HepG2 (cell line): ENCODE data around the gene SNAI3. TPM values are rescaled to one million over a fixed set of nuclear protein-coding genes. Genes with fewer than 3 reads are reported as not detected.

Experiments used
- EED ChIP-seq: sonication (generic); formaldehyde crosslinking; IDR thresholded peaks from 2 replicates; pipeline ENCODE4 v1.5.0; 2020; ENCODE audit warnings: mild to moderate bottlenecking, missing genetic modification reagents
- GABPB1 ChIP-seq: IDR thresholded peaks from 2 replicates; pipeline ENCODE4 v1.6.1; 2016; ENCODE audit warnings: mild to moderate bottlenecking, missing genetic modification reagents, moderate library complexity, missing compliant biosample characterization
- HOMEZ ChIP-seq: IDR thresholded peaks from 2 replicates; pipeline ENCODE4 v1.6.1; 2016; ENCODE audit warnings: low read depth
- IRF9 ChIP-seq: sonication (generic); formaldehyde crosslinking; IDR thresholded peaks from 2 replicates; pipeline ENCODE4 v1.8.0; 2022; ENCODE audit warnings: missing genetic modification reagents, mild to moderate bottlenecking, borderline replicate concordance
- KIAA2018 ChIP-seq: sonication (generic); formaldehyde crosslinking; IDR thresholded peaks from 2 replicates; pipeline ENCODE4 v1.5.0; 2020; ENCODE audit warnings: mild to moderate bottlenecking, missing genetic modification reagents, borderline replicate concordance
- KLF6 ChIP-seq: IDR thresholded peaks from 2 replicates; pipeline ENCODE4 v1.8.0; 2016; ENCODE audit warnings: missing biosample characterization, missing genetic modification reagents
- SAFB2 ChIP-seq: sonication (generic); formaldehyde crosslinking; IDR thresholded peaks from 2 replicates; pipeline ENCODE4 v1.5.1; 2020; ENCODE audit warnings: missing genetic modification reagents, low read depth, mild to moderate bottlenecking, borderline replicate concordance
- SNRNP70 ChIP-seq: fragments of 200-400 bp; formaldehyde crosslinking; IDR thresholded peaks from 2 replicates; pipeline ENCODE4 v1.6.1; 2017; ENCODE audit warnings: mild to moderate bottlenecking, low read depth, low read length, moderate library complexity
- SP4 ChIP-seq: sonication (generic); formaldehyde crosslinking; IDR thresholded peaks from 2 replicates; pipeline ENCODE4 v1.8.1; 2023; ENCODE audit warnings: mild to moderate bottlenecking, missing genetic modification reagents
- SPEN ChIP-seq: sonication (generic); formaldehyde crosslinking; IDR thresholded peaks from 2 replicates; pipeline ENCODE4 v1.5.1; 2020; ENCODE audit warnings: low read depth, mild to moderate bottlenecking, missing genetic modification reagents
- ZMYM3 ChIP-seq: sonication (generic); formaldehyde crosslinking; IDR thresholded peaks from 2 replicates; pipeline ENCODE4 v1.5.1; 2020; ENCODE audit warnings: mild to moderate bottlenecking, missing genetic modification reagents
- ZNF609 ChIP-seq: sonication (generic); formaldehyde crosslinking; IDR thresholded peaks from 2 replicates; pipeline ENCODE4 v1.4.0; 2020; ENCODE audit warnings: mild to moderate bottlenecking, missing genetic modification reagents, borderline replicate concordance
- polyA plus RNA-seq, 8 experiments: library from polyadenylated mRNA; depleted of rRNA in 3 of 8; stranded (reverse) in 7 of 8; unstranded in 1 of 8; fragments of >200 nt; fragmentation: Illumina TruSeq in 4 of 8; extraction: Trizol in 4 of 8; gene quantifications; 2 replicates each; pipeline versions ENCODE4 v1.2.1 to v1.2.3, GENCODE V29; 2011 to 2016; ENCODE audit warnings: low read depth in 4 of 8, missing spikeins in 1 of 8, mixed read lengths in 1 of 8; ENCODE audit not compliant: insufficient read depth in 1 of 8
- total RNA-seq, 5 experiments: library from RNA; depleted of rRNA; stranded (reverse); fragments of >200 nt; fragmentation: Illumina TruSeq; extraction: Trizol; gene quantifications; 2 replicates each; pipeline ENCODE4 v1.2.3, GENCODE V29; 2016; ENCODE audit warnings: low read depth in 1 of 5

The SNAI3 gene
- total and polyA plus RNA-seq, 2 of the 13 experiments (the other 11 are each of a cell fraction or from before 2014, with no cell fraction given): 0.09 to 0.18 TPM

- TF ChIP-seq KIAA2018 (CRISPR knock-in tag) (no peak), SAFB2 (CRISPR knock-in tag) (peak; percentile 82; the same call in 1 of the 2 replicates), SPEN (CRISPR knock-in tag) (peak; percentile 92), HOMEZ (CRISPR knock-in tag) (no peak), ZMYM3 (CRISPR knock-in tag) (peak; percentile 39; the same call in 1 of the 2 replicates), ZNF609 (CRISPR knock-in tag) (peak; percentile 74; the same call in 1 of the 2 replicates), IRF9 (CRISPR knock-in tag) (peak; percentile 57), GABPB1 (peak; percentile 95), KLF6 (CRISPR knock-in tag) (no peak; the same call in 1 of the 2 replicates), EED (no peak), SNRNP70 (no peak), SP4 (CRISPR knock-in tag) (no peak)
Measured at GRCh38 chr16:88700636-88701482, 14.6 kb upstream of the SNAI3 start (continued).
